ENCODE data around the gene RAD51B.

RAD51B gene

DNA sequence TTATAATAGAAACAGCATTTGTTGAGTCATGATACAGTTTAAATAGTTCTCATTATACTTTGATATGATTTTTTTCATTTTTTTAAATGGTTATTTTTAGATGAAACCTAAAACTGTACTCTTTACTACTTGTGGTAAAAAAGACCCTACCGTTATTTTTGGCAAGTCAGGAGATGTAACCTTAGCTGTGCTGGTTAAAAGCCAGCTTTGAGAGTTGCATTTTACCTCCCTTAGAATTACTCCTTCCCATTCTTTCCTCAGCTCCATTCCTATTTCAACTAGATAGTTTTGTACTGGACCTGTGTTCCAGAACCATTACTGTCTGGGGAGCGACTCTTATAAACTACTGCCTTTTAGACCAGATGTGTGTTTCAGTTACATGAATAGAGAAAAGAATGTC lies 92.0 kb downstream of the RAD51B start:
- H3K27me3 ChIP-seq (ENCODE audit: insufficient read depth, poor library complexity, severe bottlenecking), result no peaks in the 10 kb centered on the region
- TF ChIP-seq, protein P1, sequence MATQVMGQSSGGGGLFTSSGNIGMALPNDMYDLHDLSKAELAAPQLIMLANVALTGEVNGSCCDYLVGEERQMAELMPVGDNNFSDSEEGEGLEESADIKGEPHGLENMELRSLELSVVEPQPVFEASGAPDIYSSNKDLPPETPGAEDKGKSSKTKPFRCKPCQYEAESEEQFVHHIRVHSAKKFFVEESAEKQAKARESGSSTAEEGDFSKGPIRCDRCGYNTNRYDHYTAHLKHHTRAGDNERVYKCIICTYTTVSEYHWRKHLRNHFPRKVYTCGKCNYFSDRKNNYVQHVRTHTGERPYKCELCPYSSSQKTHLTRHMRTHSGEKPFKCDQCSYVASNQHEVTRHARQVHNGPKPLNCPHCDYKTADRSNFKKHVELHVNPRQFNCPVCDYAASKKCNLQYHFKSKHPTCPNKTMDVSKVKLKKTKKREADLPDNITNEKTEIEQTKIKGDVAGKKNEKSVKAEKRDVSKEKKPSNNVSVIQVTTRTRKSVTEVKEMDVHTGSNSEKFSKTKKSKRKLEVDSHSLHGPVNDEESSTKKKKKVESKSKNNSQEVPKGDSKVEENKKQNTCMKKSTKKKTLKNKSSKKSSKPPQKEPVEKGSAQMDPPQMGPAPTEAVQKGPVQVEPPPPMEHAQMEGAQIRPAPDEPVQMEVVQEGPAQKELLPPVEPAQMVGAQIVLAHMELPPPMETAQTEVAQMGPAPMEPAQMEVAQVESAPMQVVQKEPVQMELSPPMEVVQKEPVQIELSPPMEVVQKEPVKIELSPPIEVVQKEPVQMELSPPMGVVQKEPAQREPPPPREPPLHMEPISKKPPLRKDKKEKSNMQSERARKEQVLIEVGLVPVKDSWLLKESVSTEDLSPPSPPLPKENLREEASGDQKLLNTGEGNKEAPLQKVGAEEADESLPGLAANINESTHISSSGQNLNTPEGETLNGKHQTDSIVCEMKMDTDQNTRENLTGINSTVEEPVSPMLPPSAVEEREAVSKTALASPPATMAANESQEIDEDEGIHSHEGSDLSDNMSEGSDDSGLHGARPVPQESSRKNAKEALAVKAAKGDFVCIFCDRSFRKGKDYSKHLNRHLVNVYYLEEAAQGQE (IDR thresholded peaks at IDR 0.05; ENCODE audit: insufficient replicate concordance, low read depth), result no peak
- TF ChIP-seq, protein P2, sequence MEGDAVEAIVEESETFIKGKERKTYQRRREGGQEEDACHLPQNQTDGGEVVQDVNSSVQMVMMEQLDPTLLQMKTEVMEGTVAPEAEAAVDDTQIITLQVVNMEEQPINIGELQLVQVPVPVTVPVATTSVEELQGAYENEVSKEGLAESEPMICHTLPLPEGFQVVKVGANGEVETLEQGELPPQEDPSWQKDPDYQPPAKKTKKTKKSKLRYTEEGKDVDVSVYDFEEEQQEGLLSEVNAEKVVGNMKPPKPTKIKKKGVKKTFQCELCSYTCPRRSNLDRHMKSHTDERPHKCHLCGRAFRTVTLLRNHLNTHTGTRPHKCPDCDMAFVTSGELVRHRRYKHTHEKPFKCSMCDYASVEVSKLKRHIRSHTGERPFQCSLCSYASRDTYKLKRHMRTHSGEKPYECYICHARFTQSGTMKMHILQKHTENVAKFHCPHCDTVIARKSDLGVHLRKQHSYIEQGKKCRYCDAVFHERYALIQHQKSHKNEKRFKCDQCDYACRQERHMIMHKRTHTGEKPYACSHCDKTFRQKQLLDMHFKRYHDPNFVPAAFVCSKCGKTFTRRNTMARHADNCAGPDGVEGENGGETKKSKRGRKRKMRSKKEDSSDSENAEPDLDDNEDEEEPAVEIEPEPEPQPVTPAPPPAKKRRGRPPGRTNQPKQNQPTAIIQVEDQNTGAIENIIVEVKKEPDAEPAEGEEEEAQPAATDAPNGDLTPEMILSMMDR (IDR thresholded peaks at IDR 0.05; ENCODE audit: insufficient read depth, low read length), result no peak
- no peak for TF ChIP-seq GABPA (IDR thresholded peaks at IDR 0.05; ENCODE audit: low read depth)
- no peak for TF ChIP-seq POLR2AphosphoS5 (IDR thresholded peaks at IDR 0.05; ENCODE audit: low read depth)
- TF ChIP-seq SPI1 (IDR thresholded peaks at IDR 0.05; ENCODE audit: borderline replicate concordance, low read depth), result no peak
- no peak for DNase-seq (ENCODE audit: low read depth in 1 of 2, low spot score in 1 of 2)

DNA sequence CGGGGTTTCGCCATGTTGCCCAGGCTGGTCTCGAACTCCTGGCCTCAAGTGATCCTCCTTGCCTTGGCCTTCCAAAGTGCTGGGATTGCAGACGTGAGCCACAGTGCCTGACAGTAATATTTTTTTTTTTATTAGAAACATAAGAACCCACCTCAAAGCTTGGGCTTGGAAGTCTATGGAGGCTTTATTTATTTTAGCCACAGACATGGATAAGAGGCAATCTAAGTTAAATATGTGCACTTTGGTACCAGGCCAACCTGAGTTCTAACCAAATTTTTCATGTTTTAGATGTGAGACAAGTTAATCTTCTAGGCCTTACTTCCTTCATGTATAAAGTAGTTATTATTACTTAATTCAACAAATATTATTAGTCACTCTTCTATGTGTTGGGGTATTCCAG lies 96.9 kb downstream of the RAD51B start:
- DNase-seq (ENCODE audit: low read depth in 1 of 2, low spot score in 1 of 2), result no peak
- no peak overlapping the region for H3K27ac ChIP-seq (replicated peaks)
- no peak overlapping the region for H3K4me3 ChIP-seq (replicated peaks; ENCODE audit: insufficient read depth, low read length)
- TF ChIP-seq, protein P2 (IDR thresholded peaks at IDR 0.05; ENCODE audit: insufficient read depth, low read length), result no peak
- no peak for TF ChIP-seq GABPA (IDR thresholded peaks at IDR 0.05; ENCODE audit: low read depth)
- TF ChIP-seq SPI1 (IDR thresholded peaks at IDR 0.05; ENCODE audit: borderline replicate concordance, low read depth), result no peak
- no peak for TF ChIP-seq POLR2AphosphoS5 (IDR thresholded peaks at IDR 0.05; ENCODE audit: low read depth)
- TF ChIP-seq, protein P1 (IDR thresholded peaks at IDR 0.05; ENCODE audit: insufficient replicate concordance, low read depth), result no peak
- H3K27me3 ChIP-seq (ENCODE audit: insufficient read depth, poor library complexity, severe bottlenecking), result no peaks in the 10 kb centered on the region

More for the DNA sequence above, 92.0 kb downstream of the RAD51B start:
- Histone ChIP-seq H3K4me3 (replicated peaks; ENCODE audit: insufficient read depth, low read length) (no peak overlapping the region), H3K27ac (replicated peaks) (no peak overlapping the region)

DNA sequence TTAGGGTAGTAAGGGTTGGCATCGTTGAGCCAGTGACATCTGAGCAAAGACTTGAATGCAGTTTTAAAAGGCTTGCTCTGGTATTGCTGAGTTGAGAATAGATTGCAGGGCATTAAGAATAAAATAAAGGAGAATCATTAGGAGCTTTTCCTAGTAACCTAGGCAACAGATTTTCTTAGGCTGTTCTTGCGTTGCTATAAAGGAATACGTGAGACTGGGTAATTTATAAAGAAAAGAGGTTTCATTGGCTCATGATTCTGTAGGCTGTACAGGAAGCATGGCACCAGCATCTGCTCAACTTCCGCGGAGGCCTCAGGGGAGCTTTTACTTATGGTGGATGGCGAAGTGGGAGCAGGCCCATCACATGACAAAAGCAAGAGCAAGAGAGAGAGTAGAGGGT lies 97.4 kb downstream of the RAD51B start:
- Histone ChIP-seq H3K27ac (replicated peaks) (no peak overlapping the region), H3K27me3 (ENCODE audit: insufficient read depth, poor library complexity, severe bottlenecking) (no peaks in the 10 kb centered on the region), H3K4me3 (replicated peaks; ENCODE audit: insufficient read depth, low read length) (no peak overlapping the region)
- TF ChIP-seq POLR2AphosphoS5 (IDR thresholded peaks at IDR 0.05; ENCODE audit: low read depth) (no peak), GABPA (IDR thresholded peaks at IDR 0.05; ENCODE audit: low read depth) (no peak), SPI1 (IDR thresholded peaks at IDR 0.05; ENCODE audit: borderline replicate concordance, low read depth) (no peak)
- TF ChIP-seq, protein P2 (IDR thresholded peaks at IDR 0.05; ENCODE audit: insufficient read depth, low read length), result no peak
- TF ChIP-seq, protein P1 (IDR thresholded peaks at IDR 0.05; ENCODE audit: insufficient replicate concordance, low read depth), result no peak
- DNase-seq (ENCODE audit: low read depth in 1 of 2, low spot score in 1 of 2), result no peak

Data from HL-60 (cell line).